Islet precursor cell (in vitro differentiated cells): Measurements from ENCODE around the gene PSMA5.
A peak's percentile ranks its signal among the peaks of the same experiment; 100 is the strongest.
"Not testable (repeated sequence)": the region's sequence is repeated elsewhere in the genome, so short reads cannot be mapped to it uniquely, and the experiment has no call there.

Source experiments
- DNase-seq: peaks from one replicate; pipeline ENCODE4 v3.0.0-alpha.2; 2018

Gene PSMA5

GRCh38 chr1:109426281-109427170 is at the start of gene PSMA5:
TSS of gene PSMA5 (minus strand) at chr1:109426448. CDS start at chr1:109426330, 118 bp downstream.
- peak; percentile 99 for DNase-seq

GRCh38 chr1:109475261-109475660 is 49.0 kb upstream of the PSMA5 start:
- DNase-seq: peak; percentile 23

- peak; percentile 24 for DNase-seq
These were observed 48.4 kb upstream of the PSMA5 start for GRCh38 chr1:109474697-109475096.

- DNase-seq: not testable (repeated sequence)
These were observed 47.2 kb upstream of the PSMA5 start for GRCh38 chr1:109473284-109474057.

- DNase-seq: no peak
These were observed 46.5 kb upstream of the PSMA5 start for GRCh38 chr1:109472779-109473178.

GRCh38 chr1:109470245-109470644 is 44.0 kb upstream of the PSMA5 start:
- no peak for DNase-seq

GRCh38 chr1:109468903-109469302 is 42.7 kb upstream of the PSMA5 start:
- DNase-seq: no peak

- no peak for DNase-seq
These were observed 41.8 kb upstream of the PSMA5 start for GRCh38 chr1:109468061-109468460.

- DNase-seq: no peak
These were observed 41.1 kb upstream of the PSMA5 start for GRCh38 chr1:109467301-109467777.

GRCh38 chr1:109466452-109467300 is 40.4 kb upstream of the PSMA5 start, which contains the start of gene SYPL2:
TSS of gene SYPL2 (plus strand) at chr1:109466546. CDS start at chr1:109466844, 298 bp downstream.
- DNase-seq: peak; percentile 84

GRCh38 chr1:109466125-109466451 is 39.8 kb upstream of the PSMA5 start:
- no peak for DNase-seq

GRCh38 chr1:109457819-109458218 is 31.6 kb upstream of the PSMA5 start:
- no peak for DNase-seq

GRCh38 chr1:109454497-109455133 is 28.4 kb upstream of the PSMA5 start:
- DNase-seq: no peak

GRCh38 chr1:109447524-109447923 is 21.3 kb upstream of the PSMA5 start:
- DNase-seq: no peak

- not testable (repeated sequence) for DNase-seq
These were observed 19.9 kb upstream of the PSMA5 start for GRCh38 chr1:109445949-109446695.

GRCh38 chr1:109444346-109444745 is 18.1 kb upstream of the PSMA5 start:
- DNase-seq: no peak

GRCh38 chr1:109443476-109443875 is 17.2 kb upstream of the PSMA5 start:
- DNase-seq: no peak

GRCh38 chr1:109441069-109441468 is 14.8 kb upstream of the PSMA5 start:
- DNase-seq: no peak

GRCh38 chr1:109438798-109439297 is 12.6 kb upstream of the PSMA5 start:
- no peak for DNase-seq

GRCh38 chr1:109434484-109434883 is 8.2 kb upstream of the PSMA5 start:
- DNase-seq: no peak

GRCh38 chr1:109433322-109433721 is 7.1 kb upstream of the PSMA5 start:
- DNase-seq: no peak
